Omental fat pad (tissue), 4 donors: Measurements from ENCODE around the gene TMEM108. TPM values are rescaled to one million over a fixed set of nuclear protein-coding genes. Genes with fewer than 3 reads are reported as not detected.

Source experiments
- ATAC-seq: fragments of 150-250 bp; one replicate; pipeline ENCODE4 v1.9.1; 2016; ENCODE audit warnings: mild to moderate bottlenecking, moderate library complexity; ENCODE audit not compliant: low FRiP score
- DNase-seq: peaks from one replicate; pipeline ENCODE4 v3.0.0-alpha.2; 2019; ENCODE audit warnings: low spot score
- CTCF ChIP-seq, 3 donors: fragments of 450-650 bp; IDR thresholded peaks; one replicate each; pipeline ENCODE4 v1.5.1; 2016 to 2017; ENCODE audit warnings: antibody characterized with exemption in 3 of 3, mild to moderate bottlenecking in 3 of 3, moderate library complexity in 2 of 3
- total RNA-seq, 4 donors: library from RNA; depleted of rRNA; stranded (reverse); fragments of >200 nt; gene quantifications; one replicate each; pipeline ENCODE4 v1.1.0, GENCODE V29; 2016

Gene TMEM108
- total RNA-seq, 4 donors from 2014 or later = 0.93 to 1.3 (median 0.96) TPM; not detected in 1

DNA sequence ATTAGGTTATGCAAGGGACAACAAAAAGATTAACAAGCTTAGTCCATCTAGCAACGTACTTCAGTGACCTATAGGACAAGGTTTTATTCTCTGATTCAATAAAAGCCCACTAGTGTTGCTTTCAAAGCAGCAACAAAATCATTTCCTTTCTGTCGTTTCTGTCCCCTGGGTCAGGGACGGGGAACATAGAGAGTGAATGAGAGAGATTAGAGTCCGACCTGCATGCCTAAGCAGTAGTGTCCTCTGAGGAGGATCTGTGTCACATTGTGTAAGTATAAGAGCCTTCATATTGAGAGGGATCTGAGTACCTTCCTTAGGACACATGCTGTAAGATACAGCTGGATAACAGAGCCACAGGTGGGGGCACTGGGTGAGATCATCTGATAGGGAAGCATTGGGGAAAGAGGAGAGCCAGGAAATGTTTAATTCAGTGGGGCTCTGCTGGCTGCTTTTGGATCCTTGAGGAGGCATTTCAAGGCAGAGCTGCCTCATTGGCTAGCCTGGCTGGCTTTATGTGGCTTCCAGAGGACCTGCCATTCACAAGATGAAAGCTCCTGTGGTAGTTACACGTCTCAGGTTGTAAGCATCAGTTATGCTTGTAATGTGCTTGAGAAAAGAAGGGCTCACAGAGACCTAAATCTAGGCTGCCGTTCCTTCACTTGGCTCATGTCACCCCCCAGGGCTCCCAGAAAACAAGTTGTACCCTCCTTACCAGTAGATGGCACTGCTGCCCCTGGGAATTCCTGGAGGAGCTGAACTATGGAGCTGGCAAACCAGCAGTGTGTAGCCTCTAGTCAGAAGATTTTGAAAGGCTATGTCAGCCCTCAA lies 2.7 kb downstream of the TMEM108 start:
- peak; percentile 60 for ATAC-seq
- DNase-seq = no peak
- no peak for TF ChIP-seq CTCF (IDR thresholded peaks at IDR 0.05)

DNA sequence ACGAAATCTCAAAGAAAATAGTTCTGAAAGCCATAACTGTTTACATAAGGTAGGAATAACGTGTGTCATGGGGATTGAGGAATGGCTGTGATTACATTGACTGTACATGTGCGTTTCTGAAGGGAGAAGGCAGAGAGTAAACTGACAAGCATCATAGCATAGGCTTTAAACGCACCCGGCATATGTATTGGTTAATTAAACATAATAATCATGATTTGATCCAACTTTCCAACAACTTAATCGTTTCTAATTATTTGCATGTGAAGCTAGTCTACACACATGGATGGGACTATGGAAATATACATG lies 3.3 kb downstream of the TMEM108 start:
- no peak for TF ChIP-seq CTCF (IDR thresholded peaks at IDR 0.05)
- ATAC-seq (no peak), DNase-seq (no peak)

GRCh38 chr3:133042778-133043177 lies 4.6 kb downstream of the TMEM108 start:
- no peak for ATAC-seq
- DNase-seq = no peak
- TF ChIP-seq CTCF (IDR thresholded peaks at IDR 0.05) = no peak

DNA sequence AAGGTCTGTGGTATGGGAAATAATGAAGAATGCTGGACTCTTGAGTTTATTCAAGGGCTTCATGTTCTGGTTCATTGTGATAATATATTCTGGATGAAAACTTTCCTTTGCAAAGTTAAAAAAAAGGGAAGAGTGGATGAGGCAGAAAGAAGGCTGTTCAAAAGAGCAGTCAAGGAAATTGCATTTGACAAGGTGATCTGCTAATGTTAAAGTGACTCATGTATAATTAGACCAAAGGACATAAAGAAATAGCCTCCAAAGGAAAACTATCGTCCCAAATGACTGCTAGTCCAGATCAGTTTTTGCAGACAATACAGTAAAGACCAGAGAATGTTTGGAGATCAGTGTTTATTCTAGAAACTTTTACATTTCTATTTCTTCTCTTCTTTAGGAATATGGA lies 9.8 kb downstream of the TMEM108 start:
- no peak for TF ChIP-seq CTCF (IDR thresholded peaks at IDR 0.05)
- ATAC-seq = no peak
- DNase-seq = no peak

GRCh38 chr3:133049491-133049890 lies 11.3 kb downstream of the TMEM108 start:
- ATAC-seq (no peak), DNase-seq (no peak)

GRCh38 chr3:133050891-133051290 lies 12.7 kb downstream of the TMEM108 start:
- ATAC-seq (no peak), DNase-seq (no peak)
- no peak for TF ChIP-seq CTCF (IDR thresholded peaks at IDR 0.05)

More at GRCh38 chr3:133049491-133049890, 11.3 kb downstream of the TMEM108 start:
- no peak for TF ChIP-seq CTCF (IDR thresholded peaks at IDR 0.05)

DNA sequence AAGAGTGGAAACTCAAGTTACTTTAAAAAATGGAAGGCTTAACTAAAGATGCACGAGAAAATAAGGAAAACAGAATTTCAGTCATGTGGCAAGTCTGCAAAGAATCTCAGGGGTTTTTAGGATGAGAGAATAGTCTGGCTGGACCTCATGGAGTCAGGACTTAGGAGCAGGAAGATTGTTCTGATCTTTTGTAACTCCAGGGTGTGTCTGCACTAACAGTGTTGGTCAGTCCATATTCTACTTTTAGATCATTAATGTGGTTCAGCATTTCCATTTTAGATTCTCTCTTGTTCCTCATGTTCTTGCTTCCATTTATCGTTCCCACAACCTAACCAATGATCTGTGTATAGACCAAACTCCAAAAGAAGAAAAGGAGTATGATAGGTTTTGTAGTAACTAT lies 15.3 kb downstream of the TMEM108 start:
- no peak for ATAC-seq
- TF ChIP-seq CTCF (IDR thresholded peaks at IDR 0.05) = no peak

More for the DNA sequence above, 15.3 kb downstream of the TMEM108 start:
- DNase-seq = no peak
